ENCODE data around the gene AIG1. TPM values are rescaled to one million over a fixed set of nuclear protein-coding genes. Genes with fewer than 3 reads are reported as not detected.

Gene AIG1
- total RNA-seq, 2 experiments from 2014 or later = 7.4 to 8.4 TPM

GRCh38 chr6:143160015-143160414 is 99.3 kb downstream of the AIG1 start:
- Mint-ChIP-seq H3K27me3 (no peaks in the 10 kb centered on the region), H3K4me3 (no peak overlapping the region), H3K4me1 (ENCODE audit: low read depth) (no peaks in the 10 kb centered on the region), H3K27ac (no peak overlapping the region), H3K36me3 (ENCODE audit: low read depth) (peaks cover 8% of the 10 kb centered on the region), H3K9me3 (no peaks in the 10 kb centered on the region)
- intact Hi-C loops (cut with DNase I, micrococcal nuclease) = no loop called here
- ATAC-seq (ENCODE audit: poor library complexity) (no peak), DNase-seq (no peak)
- ChIA-PET POLR2A (interaction anchor here (0.5 kb wide), 1 partner anchor 65 kb away, joined by 3 read pairs; no protein-coding TSS in a partner anchor), CTCF (no interaction called here)
- no peaks in the 10 kb centered on the region for H3K36me3 ChIP-seq (ENCODE audit: insufficient read depth, low read length)
- H3K9me3 ChIP-seq (ENCODE audit: control insufficient read depth in 1 of 2, insufficient read depth in 1 of 2, low read length in 2 of 2) = no peaks in the 10 kb centered on the region
- no peak overlapping the region for H3K27ac ChIP-seq (ENCODE audit: low read depth in 1 of 2, low read length in 2 of 2)
- H3K4me3 ChIP-seq (ENCODE audit: low read length) = no peak overlapping the region
- no peak for TF ChIP-seq CTCF (IDR thresholded peaks at IDR 0.05)
- H3K27me3 ChIP-seq (ENCODE audit: control insufficient read depth in 1 of 2, insufficient read depth in 2 of 2, low read length in 2 of 2) = no peaks in the 10 kb centered on the region
- H3K4me1 ChIP-seq (ENCODE audit: insufficient read depth, low read length) = no peaks in the 10 kb centered on the region

- CTCF ChIA-PET = no interaction called here
- Mint-ChIP-seq H3K36me3 (ENCODE audit: low read depth) (peaks cover 11% of the 10 kb centered on the region), H3K4me3 (no peak overlapping the region), H3K27ac (no peak overlapping the region), H3K4me1 (ENCODE audit: low read depth) (no peaks in the 10 kb centered on the region), H3K27me3 (no peaks in the 10 kb centered on the region), H3K9me3 (no peaks in the 10 kb centered on the region)
- Histone ChIP-seq H3K36me3 (ENCODE audit: insufficient read depth, low read length) (no peaks in the 10 kb centered on the region), H3K4me3 (ENCODE audit: low read length) (no peak overlapping the region), H3K27ac (ENCODE audit: low read depth in 1 of 2, low read length in 2 of 2) (no peak overlapping the region), H3K27me3 (ENCODE audit: control insufficient read depth in 1 of 2, insufficient read depth in 2 of 2, low read length in 2 of 2) (no peaks in the 10 kb centered on the region), H3K9me3 (ENCODE audit: control insufficient read depth in 1 of 2, insufficient read depth in 1 of 2, low read length in 2 of 2) (no peaks in the 10 kb centered on the region), H3K4me1 (ENCODE audit: insufficient read depth, low read length) (no peaks in the 10 kb centered on the region)
- POLR2A ChIA-PET = no interaction called here
- no peak for DNase-seq
- TF ChIP-seq CTCF (IDR thresholded peaks at IDR 0.05) = no peak
- no peak for ATAC-seq (ENCODE audit: poor library complexity)
- intact Hi-C loops (cut with DNase I, micrococcal nuclease) = no loop called here
These were observed 99.9 kb downstream of the AIG1 start for GRCh38 chr6:143160439-143161220.

- intact Hi-C loops (cut with DNase I, micrococcal nuclease) = no loop called here
- Mint-ChIP-seq H3K36me3 (ENCODE audit: low read depth) (peaks cover 30% of the 10 kb centered on the region), H3K4me1 (ENCODE audit: low read depth) (no peaks in the 10 kb centered on the region), H3K4me3 (no peak overlapping the region), H3K27ac (no peak overlapping the region), H3K27me3 (no peaks in the 10 kb centered on the region), H3K9me3 (no peaks in the 10 kb centered on the region)
- no peak for DNase-seq
- POLR2A ChIA-PET = no interaction called here
- CTCF ChIA-PET = no interaction called here
- no peaks in the 10 kb centered on the region for H3K27me3 ChIP-seq (ENCODE audit: control insufficient read depth in 1 of 2, insufficient read depth in 2 of 2, low read length in 2 of 2)
- no peak overlapping the region for H3K4me3 ChIP-seq (ENCODE audit: low read length)
- no peaks in the 10 kb centered on the region for H3K4me1 ChIP-seq (ENCODE audit: insufficient read depth, low read length)
- TF ChIP-seq CTCF (IDR thresholded peaks at IDR 0.05) = no peak
- no peak overlapping the region for H3K27ac ChIP-seq (ENCODE audit: low read depth in 1 of 2, low read length in 2 of 2)
- H3K36me3 ChIP-seq (ENCODE audit: insufficient read depth, low read length) = no peaks in the 10 kb centered on the region
- no peaks in the 10 kb centered on the region for H3K9me3 ChIP-seq (ENCODE audit: control insufficient read depth in 1 of 2, insufficient read depth in 1 of 2, low read length in 2 of 2)
- no peak for ATAC-seq (ENCODE audit: poor library complexity)
These were observed 102.9 kb downstream of the AIG1 start for GRCh38 chr6:143163621-143164020.
